H9 (cell line): ENCODE measurements around the gene OSBP2. TPM values are rescaled to one million over a fixed set of nuclear protein-coding genes. Genes with fewer than 3 reads are reported as not detected.

Experiments used
- DNase-seq: peaks from one replicate; pipeline ENCODE4 v3.0.0-alpha.2; 2017
- H2AFZ ChIP-seq: one replicate; pipeline ENCODE4 v1.6.1; 2013; ENCODE audit warnings: mild to moderate bottlenecking, low read length, control low read depth, moderate library complexity
- H2AK5ac ChIP-seq: 2 replicates; pipeline ENCODE4 v1.6.1; 2013; ENCODE audit warnings: low read length, control low read depth, mixed read lengths; ENCODE audit not compliant: insufficient read length
- H2BK120ac ChIP-seq: one replicate; pipeline ENCODE4 v1.6.1; 2013; ENCODE audit warnings: low read depth, mild to moderate bottlenecking, low read length, control low read depth, inconsistent platforms; ENCODE audit not compliant: poor library complexity, severe bottlenecking
- H2BK12ac ChIP-seq: 2 replicates; pipeline ENCODE4 v1.6.1; 2013; ENCODE audit warnings: low read length, control low read depth, mixed read lengths, low read depth; ENCODE audit not compliant: insufficient read length
- H2BK15ac ChIP-seq: 2 replicates; pipeline ENCODE4 v1.6.1; 2013; ENCODE audit warnings: low read depth, low read length, control low read depth
- H2BK20ac ChIP-seq: one replicate; pipeline ENCODE4 v1.6.1; 2013; ENCODE audit warnings: low read depth, mild to moderate bottlenecking, low read length, control low read depth, inconsistent platforms; ENCODE audit not compliant: poor library complexity, severe bottlenecking
- H2BK5ac ChIP-seq: 2 replicates; pipeline ENCODE4 v1.6.1; 2013; ENCODE audit warnings: low read length, control low read depth, mixed read lengths; ENCODE audit not compliant: insufficient read length
- H3K14ac ChIP-seq: 2 replicates; pipeline ENCODE4 v1.6.1; 2013; ENCODE audit warnings: low read length, control low read depth; ENCODE audit not compliant: insufficient read depth
- H3K18ac ChIP-seq: 2 replicates; pipeline ENCODE4 v1.6.1; 2013; ENCODE audit warnings: low read depth, mild to moderate bottlenecking, mixed read lengths, low read length, control low read depth; ENCODE audit not compliant: insufficient read length
- H3K23ac ChIP-seq: 2 replicates; pipeline ENCODE4 v1.6.1; 2013; ENCODE audit warnings: low read length, control low read depth, mixed read lengths, low read depth; ENCODE audit not compliant: insufficient read length
- H3K23me2 ChIP-seq: 2 replicates; pipeline ENCODE4 v1.6.1; 2013; ENCODE audit warnings: low read depth, mild to moderate bottlenecking, mixed read lengths, low read length, control low read depth; ENCODE audit not compliant: insufficient read length, poor library complexity, severe bottlenecking
- H3K27ac ChIP-seq: 2 replicates; pipeline ENCODE4 v1.5.1; 2013; ENCODE audit warnings: low read length, control low read depth, mixed read lengths, low read depth; ENCODE audit not compliant: insufficient read length
- H3K27me3 ChIP-seq: 2 replicates; pipeline ENCODE4 v1.6.1; 2013; ENCODE audit warnings: low read length, control low read depth, inconsistent platforms; ENCODE audit not compliant: insufficient read depth
- H3K4ac ChIP-seq: 2 replicates; pipeline ENCODE4 v1.6.1; 2013; ENCODE audit warnings: low read depth, mild to moderate bottlenecking, control low read depth, inconsistent platforms, low read length, moderate library complexity
- H3K4me1 ChIP-seq: 2 replicates; pipeline ENCODE4 v1.6.1; 2013; ENCODE audit warnings: low read length, control low read depth, inconsistent platforms; ENCODE audit not compliant: insufficient read depth
- H3K4me2 ChIP-seq: 2 replicates; pipeline ENCODE4 v1.6.1; 2013; ENCODE audit warnings: low read length, control low read depth, mixed read lengths; ENCODE audit not compliant: insufficient read length, insufficient read depth
- H3K56ac ChIP-seq: 2 replicates; pipeline ENCODE4 v1.6.1; 2013; ENCODE audit warnings: low read depth, mild to moderate bottlenecking, mixed read lengths, low read length, control low read depth; ENCODE audit not compliant: insufficient read length
- H3K79me1 ChIP-seq: 2 replicates; pipeline ENCODE4 v1.6.1; 2013; ENCODE audit warnings: low read depth, mild to moderate bottlenecking, moderate library complexity, low read length, control low read depth, inconsistent platforms; ENCODE audit not compliant: insufficient read depth, poor library complexity, severe bottlenecking
- H3K79me2 ChIP-seq: 2 replicates; pipeline ENCODE4 v1.6.1; 2013; ENCODE audit warnings: low read length, control low read depth, inconsistent platforms; ENCODE audit not compliant: insufficient read depth
- H3K9ac ChIP-seq: 2 replicates; pipeline ENCODE4 v1.6.1; 2013; ENCODE audit warnings: low read length, control low read depth, mixed read lengths; ENCODE audit not compliant: insufficient read length; ENCODE audit errors: extremely low read depth
- H3K9me3 ChIP-seq: one replicate; pipeline ENCODE4 v1.6.1; 2013; ENCODE audit warnings: low read depth, low read length, inconsistent platforms; ENCODE audit not compliant: control insufficient read depth
- H3T11ph ChIP-seq: one replicate; pipeline ENCODE4 v1.6.1; 2013; ENCODE audit warnings: mild to moderate bottlenecking, low read length, control low read depth, inconsistent platforms
- H4K20me1 ChIP-seq: one replicate; pipeline ENCODE4 v1.6.1; 2013; ENCODE audit not compliant: control insufficient read depth, insufficient read length, insufficient read depth
- H4K5ac ChIP-seq: 2 replicates; pipeline ENCODE4 v1.6.1; 2013; ENCODE audit warnings: low read depth, mild to moderate bottlenecking, mixed read lengths, low read length, control low read depth; ENCODE audit not compliant: insufficient read length
- H4K8ac ChIP-seq: replicated peaks from 2 replicates; pipeline ENCODE4 v1.6.1; 2013; ENCODE audit warnings: low read length, control low read depth, mixed read lengths, low read depth; ENCODE audit not compliant: insufficient read length
- H4K91ac ChIP-seq: 2 replicates; pipeline ENCODE4 v1.6.1; 2013; ENCODE audit warnings: low read depth, mild to moderate bottlenecking, moderate library complexity, mixed read lengths, low read length, control low read depth; ENCODE audit not compliant: insufficient read length
- H3K27ac Mint-ChIP-seq, 3 experiments: 2 replicates in 2 of 3; 3 replicates in 1 of 3; pipeline ENCODE4 v1.8.0; 2020 to 2021; ENCODE audit warnings: mixed read lengths in 3 of 3, mild to moderate bottlenecking in 1 of 3, moderate library complexity in 1 of 3
- H3K27me3 Mint-ChIP-seq: 2 replicates; pipeline ENCODE4 v1.8.0; 2021; ENCODE audit warnings: low read depth, mild to moderate bottlenecking, moderate library complexity, mixed read lengths
- H3K36me3 Mint-ChIP-seq, 3 experiments: 2 replicates in 2 of 3; 3 replicates in 1 of 3; pipeline ENCODE4 v1.8.0; 2020 to 2021; ENCODE audit warnings: low read depth in 3 of 3, mixed read lengths in 3 of 3; ENCODE audit not compliant: insufficient read depth in 1 of 3
- H3K4me1 Mint-ChIP-seq, 2 experiments: 2 replicates each; pipeline ENCODE4 v1.8.0; 2020; ENCODE audit warnings: mixed read lengths in 2 of 2
- H3K4me3 Mint-ChIP-seq, 2 experiments: 2 replicates in 1 of 2; 3 replicates in 1 of 2; pipeline ENCODE4 v1.8.0; 2020 to 2021; ENCODE audit warnings: mild to moderate bottlenecking in 2 of 2, mixed read lengths in 2 of 2, moderate library complexity in 1 of 2
- H3K9me3 Mint-ChIP-seq, 2 experiments: 2 replicates in 1 of 2; 3 replicates in 1 of 2; pipeline ENCODE4 v1.8.0; 2020; ENCODE audit warnings: mild to moderate bottlenecking in 2 of 2, mixed read lengths in 2 of 2, moderate library complexity in 1 of 2
- WGBS: extraction: QIAGEN DNeasy Blood & Tissue Kit; methylation state at CpG from one replicate; pipeline ENCODE4 v1.1.7; 2013; ENCODE audit warnings: missing lambda C conversion rate, low lambda C conversion rate, mixed read lengths; ENCODE audit not compliant: insufficient read length; ENCODE audit errors: extremely low coverage; 5-methylcytosine and 5-hydroxymethylcytosine counted together
- total RNA-seq: library from RNA; stranded (reverse); gene quantifications from 2 replicates; pipeline ENCODE4 v1.2.1, GENCODE V29; 2021
- TF ChIP-seq, protein P1 (sequence below): fragments of 200-600 bp; sonication (generic); conservative IDR thresholded peaks from 3 replicates; pipeline ENCODE4 v1.8.0; 2021; ENCODE audit warnings: antibody characterized with exemption, mild to moderate bottlenecking

The OSBP2 gene
- total RNA-seq, 1 experiment from 2014 or later, result 3.4 TPM

DNA sequence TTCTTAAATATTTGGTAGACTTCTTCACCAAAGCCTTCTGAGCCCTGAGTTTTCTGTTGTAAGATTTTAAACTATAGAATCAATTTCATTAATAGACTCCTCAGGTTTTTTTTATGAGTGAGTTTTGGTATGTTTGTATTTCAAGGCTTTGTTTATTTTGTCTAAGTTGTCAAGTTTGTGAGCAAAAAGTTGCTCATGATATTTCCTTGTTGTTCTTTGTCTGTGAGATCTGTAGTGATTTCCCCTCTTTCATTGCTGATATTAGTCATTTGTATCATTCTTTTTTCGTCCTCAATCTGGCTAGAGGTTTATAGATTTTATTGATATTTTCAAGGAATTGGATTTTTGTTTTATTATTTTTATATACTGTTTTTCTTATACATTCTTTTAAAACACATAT, 152.9 kb downstream of the OSBP2 start:
- no peak overlapping the region for H2BK12ac ChIP-seq
- H2AFZ ChIP-seq, result no peak overlapping the region
- H3K4me1 Mint-ChIP-seq, result no peaks in the 10 kb centered on the region
- H4K91ac ChIP-seq, result no peak overlapping the region
- TF ChIP-seq, protein P1, sequence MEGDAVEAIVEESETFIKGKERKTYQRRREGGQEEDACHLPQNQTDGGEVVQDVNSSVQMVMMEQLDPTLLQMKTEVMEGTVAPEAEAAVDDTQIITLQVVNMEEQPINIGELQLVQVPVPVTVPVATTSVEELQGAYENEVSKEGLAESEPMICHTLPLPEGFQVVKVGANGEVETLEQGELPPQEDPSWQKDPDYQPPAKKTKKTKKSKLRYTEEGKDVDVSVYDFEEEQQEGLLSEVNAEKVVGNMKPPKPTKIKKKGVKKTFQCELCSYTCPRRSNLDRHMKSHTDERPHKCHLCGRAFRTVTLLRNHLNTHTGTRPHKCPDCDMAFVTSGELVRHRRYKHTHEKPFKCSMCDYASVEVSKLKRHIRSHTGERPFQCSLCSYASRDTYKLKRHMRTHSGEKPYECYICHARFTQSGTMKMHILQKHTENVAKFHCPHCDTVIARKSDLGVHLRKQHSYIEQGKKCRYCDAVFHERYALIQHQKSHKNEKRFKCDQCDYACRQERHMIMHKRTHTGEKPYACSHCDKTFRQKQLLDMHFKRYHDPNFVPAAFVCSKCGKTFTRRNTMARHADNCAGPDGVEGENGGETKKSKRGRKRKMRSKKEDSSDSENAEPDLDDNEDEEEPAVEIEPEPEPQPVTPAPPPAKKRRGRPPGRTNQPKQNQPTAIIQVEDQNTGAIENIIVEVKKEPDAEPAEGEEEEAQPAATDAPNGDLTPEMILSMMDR, result no peak
- H4K8ac ChIP-seq, result no peak overlapping the region
- no peak overlapping the region for H3K4me2 ChIP-seq
- no peak overlapping the region for H3K27ac ChIP-seq
- H3K27me3 Mint-ChIP-seq, result no peaks in the 10 kb centered on the region
- H2BK15ac ChIP-seq, result no peak overlapping the region
- H2BK5ac ChIP-seq, result no peak overlapping the region
- no peaks in the 10 kb centered on the region for H3K4me1 ChIP-seq
- H3K4me3 Mint-ChIP-seq, result no peak overlapping the region
- no peak overlapping the region for H3T11ph ChIP-seq
- H4K5ac ChIP-seq, result no peak overlapping the region
- no peak overlapping the region for H3K14ac ChIP-seq
- no peak overlapping the region for H2BK120ac ChIP-seq
- no CpG with 5 or more reads among the region's 1 CpG for WGBS
- H3K79me2 ChIP-seq, result no peaks in the 10 kb centered on the region
- H3K56ac ChIP-seq, result no peak overlapping the region
- H3K36me3 Mint-ChIP-seq, result no peaks in the 10 kb centered on the region; a peak in 1 of 7 replicates
- H3K4ac ChIP-seq, result no peak overlapping the region
- DNase-seq, result no peak
- no peaks in the 10 kb centered on the region for H3K79me1 ChIP-seq
- H3K18ac ChIP-seq, result no peak overlapping the region
- peaks cover 0 to 6% of the 10 kb centered on the region in 2 experiments; a peak in 3 of 5 replicates for H3K9me3 Mint-ChIP-seq
- no peak overlapping the region for H3K9ac ChIP-seq
- H4K20me1 ChIP-seq, result no peaks in the 10 kb centered on the region
- H3K27me3 ChIP-seq, result no peaks in the 10 kb centered on the region
- H3K23ac ChIP-seq, result no peak overlapping the region
- H2BK20ac ChIP-seq, result no peak overlapping the region
- no peak overlapping the region for H2AK5ac ChIP-seq
- H3K27ac Mint-ChIP-seq, result no peak overlapping the region
- no peaks in the 10 kb centered on the region for H3K9me3 ChIP-seq
- H3K23me2 ChIP-seq, result no peaks in the 10 kb centered on the region
